HG03575 (cell line): ENCODE data around the gene ABCC4.
"Not testable (repeated sequence)": the region's sequence is repeated elsewhere in the genome, so short reads cannot be mapped to it uniquely, and the experiment has no call there.

Source experiments
- ATAC-seq: cut with Tn5 transposase; IDR thresholded peaks from one replicate; pipeline ENCODE4 v1.9.1; 2021; ENCODE audit not compliant: unreplicated experiment, insufficient number of reproducible peaks, low FRiP score; ENCODE audit errors: extremely low read depth

Gene ABCC4

DNA sequence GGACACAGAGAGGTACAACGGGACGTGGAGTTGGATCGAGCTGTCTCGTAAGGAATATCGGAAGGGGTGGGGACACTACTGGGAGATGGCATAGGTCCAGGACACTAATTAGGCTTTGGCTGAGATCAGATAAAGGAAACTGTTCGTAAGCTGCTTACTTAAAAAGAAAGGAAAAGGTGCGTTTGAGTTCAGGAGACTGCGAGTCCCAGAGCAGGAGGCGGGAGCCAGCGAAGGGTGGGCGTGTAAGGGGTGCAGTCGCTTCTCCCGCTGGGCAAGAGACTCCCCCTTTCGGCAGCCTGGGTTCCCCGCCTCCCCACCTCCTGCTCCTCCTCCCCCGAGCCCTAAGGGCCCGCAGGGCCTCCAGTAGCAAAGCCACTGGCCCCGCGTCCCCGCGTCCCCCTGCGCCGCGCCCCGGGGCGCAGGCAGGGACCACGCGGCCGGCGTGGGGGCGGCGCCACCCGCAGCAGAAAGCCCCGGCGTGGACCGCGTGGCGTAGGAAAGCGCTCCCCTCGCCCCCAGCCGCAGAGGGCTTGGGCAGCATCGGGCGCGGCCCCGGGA is 547 bp downstream of the ABCC4 start:
- no peak for ATAC-seq

DNA sequence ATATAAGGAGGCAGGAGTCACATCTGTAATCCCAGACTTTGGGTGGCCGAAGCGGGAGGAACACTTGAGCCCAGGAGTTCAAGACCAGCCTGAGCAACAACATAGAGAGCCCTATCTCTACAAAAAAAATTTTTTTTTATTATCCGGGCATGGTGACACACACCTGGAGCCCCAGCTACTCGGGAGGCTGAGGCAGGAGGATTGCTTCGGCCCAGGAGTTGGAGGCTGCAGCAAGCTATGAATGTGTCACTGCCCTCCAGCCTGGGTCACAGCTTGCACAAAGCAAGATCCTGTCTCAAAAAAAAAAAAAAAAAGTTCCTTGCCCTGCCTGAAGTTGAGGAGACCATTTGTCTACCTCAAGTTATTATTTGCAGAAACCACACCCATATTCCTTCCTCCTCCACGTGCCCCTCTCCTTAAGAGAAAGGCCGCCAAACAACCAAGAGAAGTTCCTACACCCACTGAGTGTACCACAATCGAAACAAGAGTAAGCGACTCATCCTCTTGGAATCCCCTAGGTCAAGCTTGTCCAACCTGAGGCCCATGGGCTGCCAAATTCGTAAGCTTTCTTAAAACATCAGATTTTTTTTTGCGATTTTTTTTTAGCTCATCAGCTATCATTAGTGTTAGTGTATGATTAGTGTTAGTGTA is 2.2 kb downstream of the ABCC4 start:
- no peak for ATAC-seq

- ATAC-seq: no peak
Observed at GRCh38 chr13:95298169-95298965, 2.9 kb downstream of the ABCC4 start.

GRCh38 chr13:95296326-95296925 is 4.8 kb downstream of the ABCC4 start:
- no peak for ATAC-seq

- no peak for ATAC-seq
Observed at GRCh38 chr13:95295026-95295425, 6.2 kb downstream of the ABCC4 start.

DNA sequence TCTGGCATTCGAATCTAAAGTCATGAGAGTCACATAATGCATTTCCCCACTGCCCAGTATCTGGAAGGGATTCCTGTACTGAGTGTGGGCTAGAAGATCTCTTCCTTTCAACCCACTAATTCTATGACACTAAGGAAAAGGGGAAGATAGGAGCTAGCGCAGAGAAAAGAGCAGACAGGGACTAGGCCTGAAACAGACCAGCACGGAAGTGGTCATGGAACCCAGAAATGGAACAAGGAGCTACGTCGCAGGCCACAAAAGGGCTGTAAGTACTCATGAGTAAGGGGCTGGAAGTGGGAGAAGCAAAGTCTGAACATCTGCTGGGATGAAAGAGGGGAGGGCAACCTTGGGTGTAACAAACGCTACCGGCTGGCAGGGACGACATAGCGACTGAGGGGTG is 8.6 kb downstream of the ABCC4 start:
- ATAC-seq: no peak

- ATAC-seq: not testable (repeated sequence)
Observed at GRCh38 chr13:95289901-95290300, 11.3 kb downstream of the ABCC4 start.

GRCh38 chr13:95289020-95289444 is 12.2 kb downstream of the ABCC4 start:
- ATAC-seq: no peak

DNA sequence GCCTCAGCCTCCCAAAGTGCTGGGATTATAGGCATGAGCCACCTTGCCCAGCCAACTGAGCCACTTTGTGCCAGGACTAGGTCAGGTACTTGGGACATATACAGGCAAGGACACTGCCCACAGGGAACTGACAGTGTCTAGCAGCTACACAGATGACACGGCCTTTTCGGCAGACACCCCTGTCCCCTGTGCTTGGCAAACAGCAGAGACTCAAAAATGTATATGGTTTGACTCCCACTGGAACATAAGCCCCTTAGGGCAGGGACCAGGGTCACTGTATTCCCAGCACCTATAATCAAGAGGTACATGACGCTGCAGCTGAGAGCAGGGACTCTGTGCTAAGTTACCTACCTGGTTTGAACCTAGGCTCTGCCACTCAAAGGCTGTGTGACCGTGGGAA is 16.8 kb downstream of the ABCC4 start:
- ATAC-seq: no peak

DNA sequence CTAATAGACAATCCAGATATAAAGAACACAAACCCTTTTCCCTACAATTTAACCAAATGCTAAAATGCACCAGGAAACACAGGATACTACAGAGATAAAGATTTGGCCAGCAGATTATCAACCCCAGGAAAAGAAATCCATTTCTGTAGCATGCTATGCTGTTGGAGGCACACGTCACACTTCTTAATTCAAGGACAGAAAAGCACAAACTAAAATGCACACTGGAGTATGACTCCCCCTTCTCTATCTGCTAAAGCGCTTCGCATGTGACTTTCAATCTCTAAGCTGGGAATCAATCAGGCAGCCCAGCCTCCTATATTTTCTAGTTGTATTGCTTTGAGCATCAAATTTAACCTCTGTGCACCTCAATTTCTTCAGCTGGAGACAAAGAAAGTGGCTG is 22.2 kb downstream of the ABCC4 start:
- ATAC-seq: no peak

GRCh38 chr13:95276037-95276505 is 25.2 kb downstream of the ABCC4 start:
- ATAC-seq: no peak

- ATAC-seq: no peak
Observed at GRCh38 chr13:95275322-95276036, 25.8 kb downstream of the ABCC4 start.

- not testable (repeated sequence) for ATAC-seq
Observed at GRCh38 chr13:95273592-95274132, 27.6 kb downstream of the ABCC4 start.

- ATAC-seq: not testable (repeated sequence)
Observed at GRCh38 chr13:95272076-95272475, 29.2 kb downstream of the ABCC4 start.

GRCh38 chr13:95269756-95270155 is 31.5 kb downstream of the ABCC4 start:
- no peak for ATAC-seq

DNA sequence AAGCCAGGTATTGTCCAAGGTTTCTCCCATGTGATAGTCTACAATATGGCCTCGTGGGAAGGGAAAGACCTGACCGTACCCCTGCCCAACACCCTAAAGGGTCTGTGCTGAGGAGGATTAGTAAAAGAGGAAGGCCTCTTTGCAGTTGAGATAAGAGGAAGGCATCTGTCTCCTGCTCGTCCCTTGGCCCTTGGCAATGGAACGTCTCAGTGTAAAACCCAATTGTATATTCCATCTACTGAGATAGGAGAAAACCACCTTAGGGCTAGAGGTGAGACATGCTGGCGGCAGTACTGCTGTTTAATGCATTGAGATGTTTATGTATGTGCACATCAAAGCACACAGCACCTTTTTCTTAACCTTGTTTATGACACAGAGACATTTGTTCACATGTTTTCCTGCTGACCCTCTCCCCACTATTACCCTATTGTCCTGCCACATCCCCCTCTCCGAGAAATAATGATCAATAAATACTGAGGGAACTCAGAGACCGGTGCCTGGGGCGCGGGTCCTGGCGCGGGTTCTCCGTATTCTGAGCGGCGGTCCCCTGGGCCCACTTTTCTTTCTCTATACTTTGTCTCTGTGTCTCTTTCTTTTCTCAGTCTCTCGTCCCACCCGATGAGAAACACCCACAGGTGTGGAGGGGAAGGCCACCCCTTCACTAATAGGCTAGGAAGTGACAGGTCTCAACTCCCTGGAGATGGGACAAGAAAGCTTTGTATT is 32.7 kb downstream of the ABCC4 start:
- not testable (repeated sequence) for ATAC-seq

DNA sequence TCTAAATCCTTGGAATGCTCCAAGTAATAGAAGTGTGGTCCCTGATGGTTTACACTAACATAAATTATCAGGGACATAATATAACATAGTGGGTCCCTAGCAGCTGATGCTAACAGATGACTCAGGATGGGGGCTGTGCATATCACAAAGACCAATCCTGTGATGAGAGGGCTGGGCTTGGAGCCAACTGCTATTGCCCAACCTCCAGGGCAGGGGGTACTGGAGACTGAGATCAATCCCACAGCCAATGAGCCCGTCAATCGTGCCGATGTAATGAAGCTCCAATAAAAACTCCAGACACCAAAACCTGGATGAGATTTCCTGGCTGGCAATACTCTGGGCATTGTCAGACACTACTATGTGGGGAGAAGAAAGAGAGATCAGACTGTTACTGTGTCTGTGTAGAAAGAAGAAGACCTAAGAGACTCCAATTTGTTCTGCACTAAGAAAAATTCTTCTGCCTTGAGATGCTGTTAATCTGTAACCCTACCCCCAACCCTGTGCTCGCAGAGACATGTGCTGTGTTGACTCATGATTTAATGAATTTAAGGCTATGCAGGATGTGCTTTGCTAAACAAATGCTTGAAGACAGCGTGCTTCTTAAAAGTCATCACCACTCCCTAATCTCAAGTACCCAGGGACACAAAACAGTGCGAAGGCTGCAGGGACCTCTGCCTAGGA is 33.4 kb downstream of the ABCC4 start:
- no peak for ATAC-seq

GRCh38 chr13:95264225-95264624 is 37.0 kb downstream of the ABCC4 start:
- no peak for ATAC-seq
